Erythroblast (primary cell): ENCODE measurements around the gene CD84.
A peak's percentile ranks its signal among the peaks of the same experiment; 100 is the strongest.

Source experiments
- DNase-seq, 2 experiments: peaks; one replicate each; lab custom pipeline; 2025; lab: John Stamatoyannopoulos, UW
- GATA1 ChIP-seq: IDR thresholded peaks from 2 replicates; pipeline ENCODE4 v1.6.1; 2011; ENCODE audit warnings: low read depth, mild to moderate bottlenecking, control low read depth, low read length, moderate library complexity
- POLR2A ChIP-seq: IDR thresholded peaks from 2 replicates; pipeline ENCODE4 v1.6.1; 2011; ENCODE audit warnings: mild to moderate bottlenecking, low read length

The CD84 gene

GRCh38 chr1:160619742-160620277 lies 40.5 kb upstream of the CD84 start:
- DNase-seq, result no peak
- no peak for TF ChIP-seq GATA1
- TF ChIP-seq POLR2A, result no peak

DNA sequence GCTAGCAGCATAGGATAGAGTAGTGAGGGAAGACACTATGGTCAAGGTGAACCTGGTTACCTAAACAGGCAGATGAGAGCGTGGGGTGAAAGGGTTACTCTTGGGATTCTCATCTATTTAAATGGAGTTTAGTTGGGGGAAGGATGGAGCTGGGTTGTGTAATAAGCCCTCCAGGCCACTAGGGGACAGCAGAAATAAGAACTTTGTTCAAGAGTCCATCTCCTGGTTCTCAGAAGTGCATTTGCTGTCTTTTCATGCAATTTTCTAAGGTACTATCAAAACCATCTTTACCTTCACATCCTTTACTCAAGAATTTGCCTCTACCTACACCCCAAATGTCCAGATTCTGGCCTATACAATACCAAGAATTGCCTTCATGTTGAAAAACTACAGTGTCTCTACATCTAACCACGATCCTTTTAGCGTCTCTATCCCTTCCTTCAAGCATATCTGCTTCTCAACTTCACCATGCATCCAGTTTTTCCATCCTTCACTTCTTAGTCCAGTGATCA lies 39.5 kb upstream of the CD84 start:
- DNase-seq, result peak; percentile 43 to 57
- TF ChIP-seq GATA1, result no peak
- no peak for TF ChIP-seq POLR2A

DNA sequence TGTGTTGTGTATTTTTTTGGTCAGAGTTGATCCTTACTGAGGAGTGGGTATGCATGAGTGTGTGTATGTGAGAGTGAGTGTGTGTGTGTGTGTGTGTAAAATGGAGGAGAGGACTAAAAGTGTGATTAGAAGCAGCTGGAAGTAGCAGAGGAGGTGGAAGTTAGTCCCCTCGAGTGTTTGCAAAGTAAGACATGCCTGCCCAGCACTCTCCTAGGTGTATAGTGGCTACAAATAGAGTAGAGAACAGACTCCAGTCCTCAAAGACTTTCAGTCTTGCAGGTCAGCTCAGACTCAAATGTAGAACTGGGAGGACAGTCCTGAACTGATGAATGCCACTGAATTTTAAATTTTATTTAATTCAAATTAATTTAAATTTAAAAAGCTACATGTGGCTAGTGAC lies 39.0 kb upstream of the CD84 start:
- TF ChIP-seq POLR2A (no peak), GATA1 (no peak)
- DNase-seq, result no peak

DNA sequence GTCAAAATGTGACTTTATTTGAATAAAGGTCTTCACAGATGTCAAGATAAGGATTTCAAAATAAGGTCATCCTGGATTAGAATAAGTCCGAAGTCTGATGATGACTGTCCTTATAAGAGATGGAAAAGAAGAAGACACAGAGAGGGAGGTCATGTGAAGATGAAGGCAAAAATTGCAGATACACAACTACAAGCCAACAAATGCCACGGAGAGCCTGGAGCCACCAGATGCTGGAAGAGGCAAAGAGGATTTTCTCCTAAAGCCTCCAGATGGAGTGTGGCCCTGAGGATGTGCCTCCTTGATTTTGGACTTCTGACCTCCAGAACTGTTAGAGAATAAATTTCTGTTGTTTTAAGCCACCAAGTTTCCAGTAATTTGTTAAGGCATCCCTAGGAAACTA lies 36.4 kb upstream of the CD84 start:
- DNase-seq, result no peak
- TF ChIP-seq POLR2A (no peak), GATA1 (no peak)

DNA sequence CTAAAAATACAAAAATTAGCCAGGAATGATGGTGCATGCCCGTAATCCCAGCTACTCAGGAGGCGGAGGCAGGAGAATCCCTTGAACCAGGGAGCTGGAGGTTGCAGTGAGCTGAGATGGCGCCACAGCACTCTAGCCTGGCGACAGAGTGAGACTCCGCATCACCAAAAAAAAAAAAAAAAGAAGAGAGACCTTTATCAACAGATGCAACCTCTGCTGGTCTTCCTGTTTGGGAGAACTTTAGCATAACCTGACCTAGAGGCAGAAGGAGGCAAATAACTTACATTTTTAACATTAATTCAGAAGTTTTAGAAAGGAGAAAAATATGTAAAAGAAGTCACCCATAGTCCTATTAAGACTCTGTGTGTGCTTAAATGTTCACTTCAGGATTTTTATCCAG lies 35.1 kb upstream of the CD84 start:
- no peak for DNase-seq
- no peak for TF ChIP-seq GATA1
- no peak for TF ChIP-seq POLR2A

DNA sequence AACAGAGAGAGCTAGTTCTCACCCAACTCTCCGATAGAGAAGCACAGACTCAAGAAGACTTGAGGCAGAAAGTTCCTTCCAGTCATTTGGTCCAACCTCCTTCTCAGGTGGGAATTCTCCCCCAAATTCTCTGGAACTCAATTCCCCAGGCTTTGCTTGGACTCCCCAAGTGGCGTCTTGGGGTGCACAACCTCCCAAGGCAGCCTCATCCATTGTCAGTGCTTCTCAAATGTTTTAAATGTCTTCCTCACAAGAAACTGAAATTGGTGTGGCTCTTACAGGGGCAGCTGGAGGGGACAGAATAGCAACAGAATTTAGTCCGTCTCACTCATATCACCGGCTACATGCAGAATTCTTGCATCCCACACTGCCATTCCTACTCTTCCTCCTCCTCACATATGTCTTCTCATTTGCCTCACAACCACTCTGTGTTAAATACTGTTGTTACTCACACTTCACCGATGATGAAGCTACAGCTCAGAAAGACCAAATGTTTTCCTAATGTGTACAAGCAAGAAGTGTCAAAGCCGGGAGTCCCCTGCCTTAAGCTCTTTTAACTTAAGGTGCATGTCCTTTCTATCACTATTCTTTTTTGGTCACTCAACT lies 33.4 kb upstream of the CD84 start:
- TF ChIP-seq GATA1 (no peak), POLR2A (no peak)
- DNase-seq, result no peak

- no peak for DNase-seq
- TF ChIP-seq GATA1, result no peak
- no peak for TF ChIP-seq POLR2A
These were observed 31.4 kb upstream of the CD84 start for GRCh38 chr1:160610569-160611242.

GRCh38 chr1:160608941-160609340 lies 29.6 kb upstream of the CD84 start:
- no peak for TF ChIP-seq GATA1
- no peak for TF ChIP-seq POLR2A
- DNase-seq, result no peak

DNA sequence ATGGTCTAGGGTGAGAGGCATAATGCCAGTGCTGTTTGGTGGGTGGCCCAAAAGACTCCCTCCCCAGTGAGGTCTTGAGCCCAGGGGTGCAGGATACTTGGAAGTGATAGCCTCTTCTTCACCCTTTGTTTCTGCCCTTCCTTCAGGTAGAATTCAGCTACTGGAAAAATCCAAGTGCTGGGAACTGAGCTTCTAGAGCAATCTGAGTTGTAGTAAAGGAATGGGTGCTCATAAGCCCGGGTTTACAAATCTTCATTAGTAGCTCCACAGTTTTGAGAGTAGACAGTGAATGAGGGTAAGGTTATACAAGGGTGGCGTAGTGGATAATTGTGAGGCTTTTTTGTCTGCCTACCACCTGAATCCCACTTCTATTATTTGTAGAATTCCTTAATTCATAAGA lies 29.2 kb upstream of the CD84 start:
- DNase-seq, result no peak
- TF ChIP-seq POLR2A (no peak), GATA1 (no peak)

- no peak for DNase-seq
These were observed 28.8 kb upstream of the CD84 start for GRCh38 chr1:160608057-160608456.

GRCh38 chr1:160607672-160608032 lies 28.4 kb upstream of the CD84 start:
- TF ChIP-seq POLR2A, result no peak
- no peak for TF ChIP-seq GATA1
- DNase-seq, result no peak

More at GRCh38 chr1:160608057-160608456, 28.8 kb upstream of the CD84 start:
- TF ChIP-seq POLR2A (no peak), GATA1 (no peak)

DNA sequence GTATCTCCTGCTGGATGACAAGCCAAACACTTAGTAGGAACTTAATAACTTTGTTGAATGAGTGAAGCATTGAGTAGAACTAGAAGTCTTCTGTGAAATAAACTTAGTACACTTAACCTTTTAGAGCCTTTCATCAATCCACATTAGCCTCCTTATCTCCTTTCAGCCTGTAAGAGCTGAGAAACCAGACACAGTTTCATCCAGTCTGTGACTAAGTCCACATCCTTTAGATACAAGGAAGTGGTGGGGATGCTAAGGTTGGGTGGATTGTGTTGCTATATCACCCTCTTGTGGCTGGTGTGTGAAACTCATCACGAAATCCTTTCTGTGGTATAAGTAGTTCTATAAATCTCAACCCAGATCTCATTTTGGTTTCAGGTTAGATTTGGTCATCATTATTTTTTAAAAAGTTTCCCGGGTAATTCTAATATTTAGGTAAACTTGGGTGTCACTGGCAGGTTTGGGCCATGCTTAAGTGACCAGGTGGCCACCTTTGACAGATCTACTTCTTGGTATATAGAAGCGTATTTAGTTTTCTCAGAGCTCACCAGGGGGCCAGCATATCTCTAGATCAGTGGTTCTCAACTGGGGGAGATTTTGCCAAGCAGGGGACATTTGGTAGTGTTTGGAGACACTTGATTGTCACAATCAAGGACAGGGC lies 27.8 kb upstream of the CD84 start:
- peak; percentile 79 to 87 for DNase-seq
- TF ChIP-seq GATA1, result no peak
- no peak for TF ChIP-seq POLR2A

- no peak for DNase-seq
- TF ChIP-seq GATA1 (no peak), POLR2A (no peak)
These were observed 27.3 kb upstream of the CD84 start for GRCh38 chr1:160606611-160607010.

DNA sequence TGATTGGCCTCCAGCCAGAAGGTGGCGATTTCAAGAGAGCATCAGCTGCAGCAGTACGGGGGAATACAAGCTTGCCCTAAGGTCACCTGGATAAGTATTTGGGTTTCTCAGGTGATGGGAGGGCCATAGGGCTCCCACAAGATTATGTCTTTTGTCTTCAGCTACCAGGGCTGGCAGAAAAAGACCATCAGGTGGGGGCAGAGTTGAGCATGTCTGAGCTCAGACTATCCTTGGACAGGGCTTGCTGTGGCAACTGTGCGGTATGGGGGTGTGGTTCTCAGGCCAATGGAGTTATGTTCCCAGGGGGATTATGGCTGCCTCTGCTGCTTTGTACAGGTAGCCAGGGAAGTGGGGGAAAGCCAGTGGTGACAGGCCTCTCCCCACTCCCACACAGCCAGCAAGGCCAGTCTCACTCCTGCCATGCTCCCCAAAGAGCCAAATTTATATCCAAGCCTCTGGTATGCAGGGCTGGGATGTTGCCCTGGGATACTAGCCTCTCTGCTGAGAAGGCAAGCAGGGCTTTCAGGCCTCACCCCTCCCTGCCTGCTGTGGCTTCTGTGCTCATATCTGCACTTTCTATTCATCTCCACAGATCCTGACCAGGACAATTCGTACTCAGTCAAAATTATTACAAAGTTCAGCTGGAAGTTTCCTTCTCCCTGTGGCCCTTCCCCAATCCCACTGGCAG lies 26.6 kb upstream of the CD84 start:
- no peak for DNase-seq
- TF ChIP-seq POLR2A, result no peak
- TF ChIP-seq GATA1, result no peak
